ENCODE measurements around the gene MYD88. TPM values are rescaled to one million over a fixed set of nuclear protein-coding genes. Genes with fewer than 3 reads are reported as not detected.
A peak's percentile ranks its signal among the peaks of the same experiment; 100 is the strongest.

The MYD88 gene
- total RNA-seq, 2 experiments from 2014 or later = 16.3 to 29.4 TPM

- Histone ChIP-seq H3K4me1 (ENCODE audit: insufficient read depth, low read length, poor library complexity, severe bottlenecking) (peaks cover 6% of the 10 kb centered on the region), H3K27ac (ENCODE audit: low read depth, low read length, poor library complexity, severe bottlenecking) (no peak overlapping the region), H3K9me2 (ENCODE audit: insufficient read depth, low read length) (no peaks in the 10 kb centered on the region), H3K4me2 (ENCODE audit: low read length) (no peak overlapping the region), H3K4me3 (ENCODE audit: low read depth, low read length, poor library complexity, severe bottlenecking) (no peak overlapping the region), H3K36me3 (ENCODE audit: insufficient read depth, low read length) (peaks cover 79% of the 10 kb centered on the region), H3K9me3 (ENCODE audit: low read length) (no peaks in the 10 kb centered on the region), H2AFZ (ENCODE audit: low read length) (no peak overlapping the region), H4K20me1 (ENCODE audit: insufficient read depth, low read length) (no peaks in the 10 kb centered on the region), H3K79me2 (ENCODE audit: insufficient read depth, low read depth, low read length) (0 out of 2 replicates have a peak, but pooled peaks cover under 1% of the 10 kb centered on the region)
- BruUV-seq (replicated peaks) = no TSS peak
- no peak for TF ChIP-seq EZH2phosphoT487 (IDR thresholded peaks at IDR 0.05; ENCODE audit: borderline replicate concordance, low read depth, low read length)
- TF ChIP-seq, protein P1, sequence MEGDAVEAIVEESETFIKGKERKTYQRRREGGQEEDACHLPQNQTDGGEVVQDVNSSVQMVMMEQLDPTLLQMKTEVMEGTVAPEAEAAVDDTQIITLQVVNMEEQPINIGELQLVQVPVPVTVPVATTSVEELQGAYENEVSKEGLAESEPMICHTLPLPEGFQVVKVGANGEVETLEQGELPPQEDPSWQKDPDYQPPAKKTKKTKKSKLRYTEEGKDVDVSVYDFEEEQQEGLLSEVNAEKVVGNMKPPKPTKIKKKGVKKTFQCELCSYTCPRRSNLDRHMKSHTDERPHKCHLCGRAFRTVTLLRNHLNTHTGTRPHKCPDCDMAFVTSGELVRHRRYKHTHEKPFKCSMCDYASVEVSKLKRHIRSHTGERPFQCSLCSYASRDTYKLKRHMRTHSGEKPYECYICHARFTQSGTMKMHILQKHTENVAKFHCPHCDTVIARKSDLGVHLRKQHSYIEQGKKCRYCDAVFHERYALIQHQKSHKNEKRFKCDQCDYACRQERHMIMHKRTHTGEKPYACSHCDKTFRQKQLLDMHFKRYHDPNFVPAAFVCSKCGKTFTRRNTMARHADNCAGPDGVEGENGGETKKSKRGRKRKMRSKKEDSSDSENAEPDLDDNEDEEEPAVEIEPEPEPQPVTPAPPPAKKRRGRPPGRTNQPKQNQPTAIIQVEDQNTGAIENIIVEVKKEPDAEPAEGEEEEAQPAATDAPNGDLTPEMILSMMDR (conservative IDR thresholded peaks at IDR 0.05; ENCODE audit: low read length) = no peak
- intact Hi-C loops (cut with micrococcal nuclease; ENCODE audit: unreplicated experiment) = no loop called here
- ChIA-PET CTCF (ENCODE audit: unreplicated experiment) (no interaction called here), POLR2A (interaction anchor here (0.6 kb wide), 1 partner anchor 503 kb away, joined by 3 read pairs; no protein-coding TSS in a partner anchor)
- no peak for DNase-seq (ENCODE audit: low spot score)
These were observed 7.8 kb upstream of the MYD88 start for GRCh38 chr3:38130631-38131065.

- intact Hi-C loops (cut with micrococcal nuclease; ENCODE audit: unreplicated experiment) = no loop called here
- Histone ChIP-seq H3K27ac (ENCODE audit: low read depth, low read length, poor library complexity, severe bottlenecking) (no peak overlapping the region), H2AFZ (ENCODE audit: low read length) (no peak overlapping the region), H3K36me3 (ENCODE audit: insufficient read depth, low read length) (peaks cover 68% of the 10 kb centered on the region), H3K4me1 (ENCODE audit: insufficient read depth, low read length, poor library complexity, severe bottlenecking) (peaks cover 12% of the 10 kb centered on the region), H3K9me2 (ENCODE audit: insufficient read depth, low read length) (no peaks in the 10 kb centered on the region), H3K4me2 (ENCODE audit: low read length) (no peak overlapping the region), H3K79me2 (ENCODE audit: insufficient read depth, low read depth, low read length) (peaks cover 10% of the 10 kb centered on the region; the same call in 1 of the 2 replicates), H4K20me1 (ENCODE audit: insufficient read depth, low read length) (no peaks in the 10 kb centered on the region; the same call in 1 of the 2 replicates), H3K9me3 (ENCODE audit: low read length) (no peaks in the 10 kb centered on the region), H3K4me3 (ENCODE audit: low read depth, low read length, poor library complexity, severe bottlenecking) (no peak overlapping the region)
- BruUV-seq (replicated peaks) = no TSS peak
- DNase-seq (ENCODE audit: low spot score) = no peak
- ChIA-PET POLR2A (interaction anchor here (0.6 kb wide), 1 partner anchor 823 kb away, joined by 3 read pairs; no protein-coding TSS in a partner anchor), CTCF (ENCODE audit: unreplicated experiment) (interaction anchor here (0.5 kb wide), 1 partner anchor 95 kb away, joined by 3 read pairs; no protein-coding TSS in a partner anchor)
- TF ChIP-seq, protein P1 (conservative IDR thresholded peaks at IDR 0.05; ENCODE audit: low read length) = peak; percentile 71
- no peak for TF ChIP-seq EZH2phosphoT487 (IDR thresholded peaks at IDR 0.05; ENCODE audit: borderline replicate concordance, low read depth, low read length)
These were observed 6.7 kb upstream of the MYD88 start for GRCh38 chr3:38131621-38132369.

- Histone ChIP-seq H3K4me2 (ENCODE audit: low read length) (no peak overlapping the region), H3K4me3 (ENCODE audit: low read depth, low read length, poor library complexity, severe bottlenecking) (no peak overlapping the region), H3K36me3 (ENCODE audit: insufficient read depth, low read length) (peaks cover 54% of the 10 kb centered on the region), H3K4me1 (ENCODE audit: insufficient read depth, low read length, poor library complexity, severe bottlenecking) (peaks cover 20% of the 10 kb centered on the region), H3K9me2 (ENCODE audit: insufficient read depth, low read length) (no peaks in the 10 kb centered on the region), H3K9me3 (ENCODE audit: low read length) (no peaks in the 10 kb centered on the region), H3K79me2 (ENCODE audit: insufficient read depth, low read depth, low read length) (peaks cover 10% of the 10 kb centered on the region; the same call in 1 of the 2 replicates), H2AFZ (ENCODE audit: low read length) (no peak overlapping the region), H4K20me1 (ENCODE audit: insufficient read depth, low read length) (no peaks in the 10 kb centered on the region; the same call in 1 of the 2 replicates), H3K27ac (ENCODE audit: low read depth, low read length, poor library complexity, severe bottlenecking) (no peak overlapping the region)
- POLR2A ChIA-PET = no interaction called here
- BruUV-seq (replicated peaks) = TSS peak; percentile 20
- no peak for DNase-seq (ENCODE audit: low spot score)
- intact Hi-C loops (cut with micrococcal nuclease; ENCODE audit: unreplicated experiment) = no loop called here
- CTCF ChIA-PET (ENCODE audit: unreplicated experiment) = no interaction called here
- TF ChIP-seq, protein P1 (conservative IDR thresholded peaks at IDR 0.05; ENCODE audit: low read length) = no peak
- TF ChIP-seq EZH2phosphoT487 (IDR thresholded peaks at IDR 0.05; ENCODE audit: borderline replicate concordance, low read depth, low read length) = no peak
These were observed 5.3 kb upstream of the MYD88 start for GRCh38 chr3:38133209-38133556.
